Hematopoietic multipotent progenitor cell treated with erythropoietin and hydrocortisone succinate and interleukin-3 and kit ligand, for 15 days (in vitro differentiated cells): ENCODE results near the gene CPAMD8.
"Not testable (repeated sequence)": the region's sequence is repeated elsewhere in the genome, so short reads cannot be mapped to it uniquely, and the experiment has no call there.

Source experiments
- DNase-seq: peaks from one replicate; pipeline ENCODE4 v3.0.0-alpha.2; 2015; ENCODE audit warnings: low spot score

Gene CPAMD8

GRCh38 chr19:17037966-17038500, 11.4 kb upstream of the CPAMD8 start:
- DNase-seq, result no peak

GRCh38 chr19:17037184-17037583, 10.6 kb upstream of the CPAMD8 start:
- DNase-seq, result no peak

- DNase-seq, result no peak
Measured at GRCh38 chr19:17036640-17037039, 10.0 kb upstream of the CPAMD8 start.

- DNase-seq, result no peak
Measured at GRCh38 chr19:17035842-17036424, 9.3 kb upstream of the CPAMD8 start.

GRCh38 chr19:17031741-17032140, 5.1 kb upstream of the CPAMD8 start:
- no peak for DNase-seq

GRCh38 chr19:17027535-17027975, 945 bp upstream of the CPAMD8 start:
- DNase-seq, result no peak

GRCh38 chr19:17025991-17026658, 485 bp downstream of the CPAMD8 start:
- no peak for DNase-seq

- no peak for DNase-seq
Measured at GRCh38 chr19:17025361-17025760, 1.2 kb downstream of the CPAMD8 start.

- not testable (repeated sequence) for DNase-seq
Measured at GRCh38 chr19:17024941-17025340, 1.7 kb downstream of the CPAMD8 start.

GRCh38 chr19:17023805-17024204, 2.8 kb downstream of the CPAMD8 start:
- DNase-seq, result no peak

GRCh38 chr19:17022738-17023137, 3.9 kb downstream of the CPAMD8 start:
- DNase-seq, result no peak

- DNase-seq, result no peak
Measured at GRCh38 chr19:17021793-17022590, 4.6 kb downstream of the CPAMD8 start.

GRCh38 chr19:17021328-17021727, 5.3 kb downstream of the CPAMD8 start:
- no peak for DNase-seq

- DNase-seq, result no peak
Measured at GRCh38 chr19:17020823-17021222, 5.8 kb downstream of the CPAMD8 start.

GRCh38 chr19:17020385-17020784, 6.2 kb downstream of the CPAMD8 start:
- no peak for DNase-seq

GRCh38 chr19:17014212-17014861, 12.3 kb downstream of the CPAMD8 start:
- DNase-seq, result not testable (repeated sequence)

- no peak for DNase-seq
Measured at GRCh38 chr19:17011485-17011884, 15.1 kb downstream of the CPAMD8 start.

- DNase-seq, result no peak
Measured at GRCh38 chr19:17006579-17006978, 20.0 kb downstream of the CPAMD8 start.

GRCh38 chr19:17005000-17005399, 21.6 kb downstream of the CPAMD8 start:
- no peak for DNase-seq

GRCh38 chr19:17004386-17004785, 22.2 kb downstream of the CPAMD8 start:
- DNase-seq, result no peak

- DNase-seq, result no peak
Measured at GRCh38 chr19:17002455-17002854, 24.2 kb downstream of the CPAMD8 start.

- DNase-seq, result no peak
Measured at GRCh38 chr19:17001603-17002183, 24.9 kb downstream of the CPAMD8 start.
